ENCODE data around the gene TOX2. TPM values are rescaled to one million over a fixed set of nuclear protein-coding genes. Genes with fewer than 3 reads are reported as not detected.
A peak's percentile ranks its signal among the peaks of the same experiment; 100 is the strongest.

The TOX2 gene
- total RNA-seq, 2 donors from 2014 or later, result 2.4 to 3.4 TPM

GRCh38 chr20:43939762-43940121 is 25.1 kb downstream of the TOX2 start:
- peak overlapping the region; percentile 29 for H3K27ac Mint-ChIP-seq
- no peaks in the 10 kb centered on the region for H3K36me3 Mint-ChIP-seq (ENCODE audit: low read depth)
- TF ChIP-seq CTCF (conservative IDR thresholded peaks at IDR 0.05), result no peak
- H3K9me3 Mint-ChIP-seq, result no peaks in the 10 kb centered on the region
- Histone ChIP-seq H3K9me3 (ENCODE audit: control insufficient read depth, low read length) (no peaks in the 10 kb centered on the region), H3K27me3 (ENCODE audit: control insufficient read depth, insufficient read depth, low read length, poor library complexity, severe bottlenecking) (no peaks in the 10 kb centered on the region), H3K9ac (ENCODE audit: extremely low read depth, low read length, poor library complexity, severe bottlenecking) (no peak overlapping the region), H3K4me1 (ENCODE audit: control insufficient read depth, insufficient read depth, low read length) (peaks cover 4% of the 10 kb centered on the region), H3K27ac (ENCODE audit: low read depth, low read length) (no peak overlapping the region), H3K4me3 (ENCODE audit: low read length) (no peak overlapping the region), H3K36me3 (ENCODE audit: control insufficient read depth, insufficient read depth, low read length) (no peaks in the 10 kb centered on the region)
- H3K4me3 Mint-ChIP-seq, result no peak overlapping the region
- H3K4me1 Mint-ChIP-seq, result peaks cover 16% of the 10 kb centered on the region
- DNase-seq, result no peak
- no peaks in the 10 kb centered on the region for H3K27me3 Mint-ChIP-seq (ENCODE audit: insufficient read depth)
- 88% methylated on average over 1 of the region's 1 CpG; no CpG with 5 or more reads in 1 of the 2 experiments for WGBS, 2 experiments (ENCODE audit: insufficient coverage in 1 of 2, insufficient read length in 1 of 2)

- DNase-seq, result no peak
- Histone ChIP-seq H3K27ac (ENCODE audit: low read depth, low read length) (no peak overlapping the region), H3K4me1 (ENCODE audit: control insufficient read depth, insufficient read depth, low read length) (peaks cover 4% of the 10 kb centered on the region), H3K9me3 (ENCODE audit: control insufficient read depth, low read length) (no peaks in the 10 kb centered on the region), H3K27me3 (ENCODE audit: control insufficient read depth, insufficient read depth, low read length, poor library complexity, severe bottlenecking) (no peaks in the 10 kb centered on the region), H3K9ac (ENCODE audit: extremely low read depth, low read length, poor library complexity, severe bottlenecking) (no peak overlapping the region), H3K4me3 (ENCODE audit: low read length) (no peak overlapping the region), H3K36me3 (ENCODE audit: control insufficient read depth, insufficient read depth, low read length) (no peaks in the 10 kb centered on the region)
- H3K9me3 Mint-ChIP-seq, result no peaks in the 10 kb centered on the region
- H3K27ac Mint-ChIP-seq, result no peak overlapping the region
- no peaks in the 10 kb centered on the region for H3K27me3 Mint-ChIP-seq (ENCODE audit: insufficient read depth)
- no peak for TF ChIP-seq CTCF (conservative IDR thresholded peaks at IDR 0.05)
- 92 to 93% methylated on average over 10 of the region's 10 CpGs for WGBS, 2 experiments (ENCODE audit: insufficient coverage in 1 of 2, insufficient read length in 1 of 2)
- H3K4me1 Mint-ChIP-seq, result peaks cover 16% of the 10 kb centered on the region
- H3K36me3 Mint-ChIP-seq (ENCODE audit: low read depth), result no peaks in the 10 kb centered on the region
- no peak overlapping the region for H3K4me3 Mint-ChIP-seq
Observed at GRCh38 chr20:43940518-43941225, 26.0 kb downstream of the TOX2 start.

- Mint-ChIP-seq H3K9me3 (no peaks in the 10 kb centered on the region), H3K27ac (no peak overlapping the region), H3K4me3 (no peak overlapping the region), H3K4me1 (peaks cover 16% of the 10 kb centered on the region), H3K36me3 (ENCODE audit: low read depth) (no peaks in the 10 kb centered on the region), H3K27me3 (ENCODE audit: insufficient read depth) (no peaks in the 10 kb centered on the region)
- WGBS, 2 experiments (ENCODE audit: insufficient coverage in 1 of 2, insufficient read length in 1 of 2), result 92 to 95% methylated on average over 9 to 10 of the region's 10 CpGs
- H3K9me3 ChIP-seq (ENCODE audit: control insufficient read depth, low read length), result no peaks in the 10 kb centered on the region
- no peaks in the 10 kb centered on the region for H3K27me3 ChIP-seq (ENCODE audit: control insufficient read depth, insufficient read depth, low read length, poor library complexity, severe bottlenecking)
- no peaks in the 10 kb centered on the region for H3K36me3 ChIP-seq (ENCODE audit: control insufficient read depth, insufficient read depth, low read length)
- no peak overlapping the region for H3K9ac ChIP-seq (ENCODE audit: extremely low read depth, low read length, poor library complexity, severe bottlenecking)
- no peaks in the 10 kb centered on the region for H3K4me1 ChIP-seq (ENCODE audit: control insufficient read depth, insufficient read depth, low read length)
- no peak overlapping the region for H3K4me3 ChIP-seq (ENCODE audit: low read length)
- no peak for DNase-seq
- TF ChIP-seq CTCF (conservative IDR thresholded peaks at IDR 0.05), result no peak
- H3K27ac ChIP-seq (ENCODE audit: low read depth, low read length), result no peak overlapping the region
Observed at GRCh38 chr20:43941476-43942200, 27.0 kb downstream of the TOX2 start.
